Activated T-helper 1 cell treated with anti-CD3 and anti-CD28 coated beads, Interleukin-12 subunit alpha, Interleukin-12 subunit beta, Interleukin-2, Interleukin-4 antibody, amounts not matched to agents 30 ng/mL and 10 ng/mL and 1 ng/mL, durations not matched to agents 14 hours and 24 hours and 36 hours (primary cell): Measurements from ENCODE around the gene KLLN. TPM values are rescaled to one million over a fixed set of nuclear protein-coding genes. Genes with fewer than 3 reads are reported as not detected.
"Not testable (repeated sequence)": the region's sequence is repeated elsewhere in the genome, so short reads cannot be mapped to it uniquely, and the experiment has no call there.

Experiments
- DNase-seq: peaks from one replicate; pipeline ENCODE4 v3.0.0; 2021; ENCODE audit warnings: low spot score
- H3K27ac Mint-ChIP-seq: one replicate; pipeline ENCODE4 v1.8.0; 2021; ENCODE audit warnings: mild to moderate bottlenecking, mixed read lengths
- H3K27me3 Mint-ChIP-seq: one replicate; pipeline ENCODE4 v1.8.0; 2022; ENCODE audit warnings: mild to moderate bottlenecking, moderate library complexity, mixed read lengths; ENCODE audit not compliant: insufficient read depth
- H3K36me3 Mint-ChIP-seq: one replicate; pipeline ENCODE4 v1.8.0; 2021; ENCODE audit warnings: low read depth, mixed read lengths
- H3K4me1 Mint-ChIP-seq: one replicate; pipeline ENCODE4 v1.8.0; 2021; ENCODE audit warnings: low read depth, mixed read lengths
- H3K4me3 Mint-ChIP-seq: one replicate; pipeline ENCODE4 v1.8.0; 2021; ENCODE audit warnings: mild to moderate bottlenecking, moderate library complexity, mixed read lengths
- H3K9me3 Mint-ChIP-seq: one replicate; pipeline ENCODE4 v1.8.0; 2021; ENCODE audit warnings: mixed read lengths
- intact Hi-C: fragments of 100-400 bp; cut with micrococcal nuclease; formaldehyde crosslinking; loops from one replicate; pipeline ENCODE4 v1.15.1; 2024
- total RNA-seq: library from RNA; stranded (reverse); gene quantifications from 2 replicates; pipeline ENCODE4 v1.2.3, GENCODE V29; 2022

Gene KLLN
- total RNA-seq, 1 donor from 2014 or later = 0.78 TPM

GRCh38 chr10:87846711-87847110 is 16.6 kb downstream of the KLLN start:
- H3K27ac Mint-ChIP-seq, H3K4me3 Mint-ChIP-seq, H3K27me3 Mint-ChIP-seq, intact Hi-C loops, DNase-seq, H3K36me3 Mint-ChIP-seq, H3K9me3 Mint-ChIP-seq: not testable (repeated sequence)
- peaks cover 27% of the 10 kb centered on the region for H3K4me1 Mint-ChIP-seq

- Mint-ChIP-seq H3K36me3 (no peaks in the 10 kb centered on the region), H3K27me3 (no peaks in the 10 kb centered on the region), H3K4me3 (no peak overlapping the region), H3K27ac (no peak overlapping the region), H3K9me3 (no peaks in the 10 kb centered on the region), H3K4me1 (peaks cover 23% of the 10 kb centered on the region)
- intact Hi-C loops = no loop called here
- DNase-seq = no peak
Measured at GRCh38 chr10:87846023-87846422, 17.3 kb downstream of the KLLN start.

- Mint-ChIP-seq H3K27me3 (no peaks in the 10 kb centered on the region), H3K4me3 (no peak overlapping the region), H3K36me3 (no peaks in the 10 kb centered on the region), H3K4me1 (peaks cover 19% of the 10 kb centered on the region), H3K9me3 (no peaks in the 10 kb centered on the region), H3K27ac (no peak overlapping the region)
- DNase-seq = no peak
- intact Hi-C loops = no loop called here
Measured at GRCh38 chr10:87845624-87845998, 17.7 kb downstream of the KLLN start.

- H3K9me3 Mint-ChIP-seq = no peaks in the 10 kb centered on the region
- H3K4me1 Mint-ChIP-seq = peaks cover 13% of the 10 kb centered on the region
- no peak overlapping the region for H3K4me3 Mint-ChIP-seq
- no peak overlapping the region for H3K27ac Mint-ChIP-seq
- no peak for DNase-seq
- intact Hi-C loops = no loop called here
- no peaks in the 10 kb centered on the region for H3K36me3 Mint-ChIP-seq
- no peaks in the 10 kb centered on the region for H3K27me3 Mint-ChIP-seq
Measured at GRCh38 chr10:87844837-87845623, 18.3 kb downstream of the KLLN start.

- Mint-ChIP-seq H3K36me3 (no peaks in the 10 kb centered on the region), H3K27me3 (no peaks in the 10 kb centered on the region), H3K9me3 (no peaks in the 10 kb centered on the region), H3K4me3 (no peak overlapping the region), H3K27ac (no peak overlapping the region), H3K4me1 (peaks cover 12% of the 10 kb centered on the region)
- intact Hi-C loops = no loop called here
- DNase-seq = no peak
Measured at GRCh38 chr10:87843714-87844113, 19.6 kb downstream of the KLLN start.

- no peak overlapping the region for H3K4me3 Mint-ChIP-seq
- no peaks in the 10 kb centered on the region for H3K27me3 Mint-ChIP-seq
- no peak for DNase-seq
- H3K36me3 Mint-ChIP-seq = no peaks in the 10 kb centered on the region
- H3K9me3 Mint-ChIP-seq = no peaks in the 10 kb centered on the region
- intact Hi-C loops = no loop called here
- peaks cover 12% of the 10 kb centered on the region for H3K4me1 Mint-ChIP-seq
- peak overlapping the region; percentile 68 for H3K27ac Mint-ChIP-seq
Measured at GRCh38 chr10:87842776-87843497, 20.4 kb downstream of the KLLN start.

- Mint-ChIP-seq H3K27ac (no peak overlapping the region), H3K27me3 (peaks cover 2% of the 10 kb centered on the region), H3K36me3 (no peaks in the 10 kb centered on the region), H3K4me3 (no peak overlapping the region), H3K4me1 (peaks cover 12% of the 10 kb centered on the region), H3K9me3 (no peaks in the 10 kb centered on the region)
- no peak for DNase-seq
- intact Hi-C loops = no loop called here
Measured at GRCh38 chr10:87842220-87842641, 21.1 kb downstream of the KLLN start.

GRCh38 chr10:87841186-87841585 is 22.1 kb downstream of the KLLN start:
- intact Hi-C loops = no loop called here
- H3K4me3 Mint-ChIP-seq = no peak overlapping the region
- peaks cover 6% of the 10 kb centered on the region for H3K27me3 Mint-ChIP-seq
- peaks cover 2% of the 10 kb centered on the region for H3K36me3 Mint-ChIP-seq
- DNase-seq = no peak
- H3K27ac Mint-ChIP-seq = no peak overlapping the region
- H3K9me3 Mint-ChIP-seq = no peaks in the 10 kb centered on the region
- H3K4me1 Mint-ChIP-seq = peaks cover 12% of the 10 kb centered on the region

- Mint-ChIP-seq H3K9me3 (no peaks in the 10 kb centered on the region), H3K4me3 (no peak overlapping the region), H3K27ac (no peak overlapping the region), H3K36me3 (peaks cover 2% of the 10 kb centered on the region), H3K27me3 (peaks cover 9% of the 10 kb centered on the region), H3K4me1 (peaks cover 12% of the 10 kb centered on the region)
- DNase-seq = no peak
- intact Hi-C loops = no loop called here
Measured at GRCh38 chr10:87838650-87839049, 24.7 kb downstream of the KLLN start.

GRCh38 chr10:87837445-87837844 is 25.9 kb downstream of the KLLN start:
- no peak for DNase-seq
- Mint-ChIP-seq H3K9me3 (no peaks in the 10 kb centered on the region), H3K4me3 (no peak overlapping the region)

GRCh38 chr10:87836098-87836497 is 27.2 kb downstream of the KLLN start:
- no peak for DNase-seq
- H3K27ac Mint-ChIP-seq = no peak overlapping the region
- H3K27me3 Mint-ChIP-seq = peaks cover 9% of the 10 kb centered on the region
- H3K9me3 Mint-ChIP-seq = no peaks in the 10 kb centered on the region
- no peaks in the 10 kb centered on the region for H3K4me1 Mint-ChIP-seq
- H3K36me3 Mint-ChIP-seq = peaks cover 2% of the 10 kb centered on the region
- intact Hi-C loops = no loop called here
- no peak overlapping the region for H3K4me3 Mint-ChIP-seq

More at GRCh38 chr10:87837445-87837844, 25.9 kb downstream of the KLLN start:
- Mint-ChIP-seq H3K36me3 (peaks cover 2% of the 10 kb centered on the region), H3K27me3 (peaks cover 9% of the 10 kb centered on the region), H3K27ac (no peak overlapping the region), H3K4me1 (peaks cover 5% of the 10 kb centered on the region)
- intact Hi-C loops = no loop called here

- no peak for DNase-seq
- H3K27me3 Mint-ChIP-seq = peaks cover 4% of the 10 kb centered on the region
- H3K27ac Mint-ChIP-seq = no peak overlapping the region
- H3K36me3 Mint-ChIP-seq = no peaks in the 10 kb centered on the region
- H3K4me1 Mint-ChIP-seq = peaks cover 18% of the 10 kb centered on the region
- no peak overlapping the region for H3K4me3 Mint-ChIP-seq
- H3K9me3 Mint-ChIP-seq = no peaks in the 10 kb centered on the region
- intact Hi-C loops = no loop called here
Measured at GRCh38 chr10:87829986-87830729, 33.2 kb downstream of the KLLN start.

- H3K36me3 Mint-ChIP-seq, intact Hi-C loops, H3K4me3 Mint-ChIP-seq, H3K27me3 Mint-ChIP-seq, DNase-seq, H3K27ac Mint-ChIP-seq, H3K9me3 Mint-ChIP-seq: not testable (repeated sequence)
- peaks cover 18% of the 10 kb centered on the region for H3K4me1 Mint-ChIP-seq
Measured at GRCh38 chr10:87829051-87829450, 34.3 kb downstream of the KLLN start.
